Suprapubic skin (tissue), 4 donors: ENCODE results near the gene FLT1.

Source experiments
- EP300 ChIP-seq: sonication (generic); formaldehyde crosslinking; IDR thresholded peaks from one replicate; pipeline ENCODE4 v1.6.1; 2017; ENCODE audit warnings: antibody characterized with exemption
- POLR2A ChIP-seq, 2 donors: fragments of 450-650 bp; IDR thresholded peaks; one replicate each; pipeline ENCODE4 v1.6.1; 2017; ENCODE audit warnings: antibody characterized with exemption in 2 of 2, mild to moderate bottlenecking in 2 of 2, moderate library complexity in 2 of 2
- POLR2AphosphoS5 ChIP-seq, 3 donors: sonication (generic); formaldehyde crosslinking; IDR thresholded peaks; one replicate each; pipeline ENCODE4 v1.6.1; 2017; ENCODE audit warnings: antibody characterized with exemption in 3 of 3
- TF ChIP-seq, protein P1 (sequence below), 2 donors: fragments of 200-600 bp in 1 of 2; fragments of 450-650 bp in 1 of 2; sonication (generic) in 1 of 2; IDR thresholded peaks; one replicate each; pipeline ENCODE4 v1.5.1; 2016 to 2019; ENCODE audit warnings: antibody characterized with exemption in 2 of 2, mild to moderate bottlenecking in 1 of 2, moderate library complexity in 1 of 2

DNA sequence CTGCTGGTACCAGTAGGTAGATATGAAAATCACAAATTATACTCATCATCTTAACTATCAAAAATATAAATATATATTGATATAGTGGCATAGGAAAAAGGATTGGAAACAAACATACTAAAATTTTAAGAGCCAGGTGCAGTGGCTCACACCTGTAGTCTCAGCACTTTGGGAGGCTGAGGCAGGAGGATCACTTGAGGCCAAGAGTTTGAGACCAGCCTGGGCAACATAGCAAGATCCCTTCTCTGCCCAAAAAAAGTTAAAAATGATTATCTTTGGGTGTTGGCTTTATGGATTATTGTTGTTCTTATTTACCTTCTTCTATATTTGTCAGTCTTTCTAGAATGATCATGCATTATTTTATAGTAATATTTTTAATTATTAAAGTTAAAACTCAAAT is 53.4 kb downstream of the FLT1 start:
- no peak for TF ChIP-seq POLR2AphosphoS5 (IDR thresholded peaks at IDR 0.05)
- TF ChIP-seq, protein P1, sequence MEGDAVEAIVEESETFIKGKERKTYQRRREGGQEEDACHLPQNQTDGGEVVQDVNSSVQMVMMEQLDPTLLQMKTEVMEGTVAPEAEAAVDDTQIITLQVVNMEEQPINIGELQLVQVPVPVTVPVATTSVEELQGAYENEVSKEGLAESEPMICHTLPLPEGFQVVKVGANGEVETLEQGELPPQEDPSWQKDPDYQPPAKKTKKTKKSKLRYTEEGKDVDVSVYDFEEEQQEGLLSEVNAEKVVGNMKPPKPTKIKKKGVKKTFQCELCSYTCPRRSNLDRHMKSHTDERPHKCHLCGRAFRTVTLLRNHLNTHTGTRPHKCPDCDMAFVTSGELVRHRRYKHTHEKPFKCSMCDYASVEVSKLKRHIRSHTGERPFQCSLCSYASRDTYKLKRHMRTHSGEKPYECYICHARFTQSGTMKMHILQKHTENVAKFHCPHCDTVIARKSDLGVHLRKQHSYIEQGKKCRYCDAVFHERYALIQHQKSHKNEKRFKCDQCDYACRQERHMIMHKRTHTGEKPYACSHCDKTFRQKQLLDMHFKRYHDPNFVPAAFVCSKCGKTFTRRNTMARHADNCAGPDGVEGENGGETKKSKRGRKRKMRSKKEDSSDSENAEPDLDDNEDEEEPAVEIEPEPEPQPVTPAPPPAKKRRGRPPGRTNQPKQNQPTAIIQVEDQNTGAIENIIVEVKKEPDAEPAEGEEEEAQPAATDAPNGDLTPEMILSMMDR (IDR thresholded peaks at IDR 0.05): no peak
- TF ChIP-seq POLR2A (IDR thresholded peaks at IDR 0.05): no peak
- TF ChIP-seq EP300: no peak
